ENCODE measurements around the gene G6PC1.
"Not testable (repeated sequence)": the region's sequence is repeated elsewhere in the genome, so short reads cannot be mapped to it uniquely, and the experiment has no call there.

The G6PC1 gene

DNA sequence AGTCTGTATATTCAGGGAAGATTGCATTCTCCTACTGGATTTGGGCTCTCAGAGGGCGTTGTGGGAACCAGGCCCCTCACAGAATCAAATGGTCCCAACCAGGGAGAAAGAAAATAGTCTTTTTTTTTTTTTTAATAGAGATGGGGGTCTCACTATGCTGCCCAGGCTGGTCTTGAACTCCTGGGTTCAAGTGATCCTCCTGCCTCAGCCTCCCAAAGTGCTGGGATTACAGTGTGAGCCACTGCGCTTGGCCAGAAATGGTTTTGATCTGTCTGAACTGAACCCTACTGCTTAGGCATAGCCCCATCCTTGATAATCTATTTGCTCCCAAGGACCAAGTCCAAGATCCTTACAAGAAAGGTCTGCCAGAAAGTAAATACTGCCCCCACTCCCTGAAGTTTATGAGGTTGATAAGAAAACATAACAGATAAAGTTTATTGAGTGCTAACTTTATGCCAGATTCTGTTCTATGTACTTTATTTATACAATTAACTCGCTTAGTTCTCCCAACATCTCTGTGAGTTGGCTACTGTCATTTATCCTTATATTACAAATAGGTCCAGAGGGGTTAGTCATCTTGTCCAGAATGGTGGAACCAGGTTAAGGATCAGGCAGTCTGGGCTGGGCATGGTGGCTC is 13.5 kb downstream of the G6PC1 start:
- H4K20me1 ChIP-seq (ENCODE audit: insufficient read depth, low read length) = no peaks in the 10 kb centered on the region
- DNase-seq (no peak), ATAC-seq (ENCODE audit: insufficient read depth, low read depth) (no peak)
- H3K27ac ChIP-seq (ENCODE audit: low read length) = no peak overlapping the region
- no peaks in the 10 kb centered on the region for H3K36me3 ChIP-seq (ENCODE audit: insufficient read depth, low read length)
- H3K9ac ChIP-seq (ENCODE audit: low read depth, low read length) = no peak overlapping the region
- H3K4me1 ChIP-seq (ENCODE audit: insufficient read depth, low read length) = no peaks in the 10 kb centered on the region
- no peaks in the 10 kb centered on the region for H3K9me3 ChIP-seq (ENCODE audit: insufficient read depth, low read length, severe bottlenecking)
- TF ChIP-seq EZH2 (IDR thresholded peaks at IDR 0.05; ENCODE audit: borderline replicate concordance, low read depth, low read length, severe bottlenecking) (no peak), CTCF (IDR thresholded peaks at IDR 0.05; ENCODE audit: borderline replicate concordance, extremely low read depth, low read length, poor library complexity, severe bottlenecking) (no peak)
- no peak overlapping the region for H3K4me3 ChIP-seq (ENCODE audit: low read depth in 1 of 2, low read length in 2 of 2)
- no peaks in the 10 kb centered on the region for H3K79me2 ChIP-seq (ENCODE audit: insufficient read depth, low read length)
- peaks cover 5% of the 10 kb centered on the region for H3K27me3 ChIP-seq (ENCODE audit: insufficient read depth, low read length, poor library complexity)
- H2AFZ ChIP-seq (ENCODE audit: low read depth, low read length) = no peak overlapping the region
- H3K4me2 ChIP-seq (ENCODE audit: insufficient read depth, low read length) = no peak overlapping the region

GRCh38 chr17:42915288-42915687 is 14.7 kb downstream of the G6PC1 start:
- ATAC-seq (ENCODE audit: insufficient read depth, low read depth) = not testable (repeated sequence)

DNA sequence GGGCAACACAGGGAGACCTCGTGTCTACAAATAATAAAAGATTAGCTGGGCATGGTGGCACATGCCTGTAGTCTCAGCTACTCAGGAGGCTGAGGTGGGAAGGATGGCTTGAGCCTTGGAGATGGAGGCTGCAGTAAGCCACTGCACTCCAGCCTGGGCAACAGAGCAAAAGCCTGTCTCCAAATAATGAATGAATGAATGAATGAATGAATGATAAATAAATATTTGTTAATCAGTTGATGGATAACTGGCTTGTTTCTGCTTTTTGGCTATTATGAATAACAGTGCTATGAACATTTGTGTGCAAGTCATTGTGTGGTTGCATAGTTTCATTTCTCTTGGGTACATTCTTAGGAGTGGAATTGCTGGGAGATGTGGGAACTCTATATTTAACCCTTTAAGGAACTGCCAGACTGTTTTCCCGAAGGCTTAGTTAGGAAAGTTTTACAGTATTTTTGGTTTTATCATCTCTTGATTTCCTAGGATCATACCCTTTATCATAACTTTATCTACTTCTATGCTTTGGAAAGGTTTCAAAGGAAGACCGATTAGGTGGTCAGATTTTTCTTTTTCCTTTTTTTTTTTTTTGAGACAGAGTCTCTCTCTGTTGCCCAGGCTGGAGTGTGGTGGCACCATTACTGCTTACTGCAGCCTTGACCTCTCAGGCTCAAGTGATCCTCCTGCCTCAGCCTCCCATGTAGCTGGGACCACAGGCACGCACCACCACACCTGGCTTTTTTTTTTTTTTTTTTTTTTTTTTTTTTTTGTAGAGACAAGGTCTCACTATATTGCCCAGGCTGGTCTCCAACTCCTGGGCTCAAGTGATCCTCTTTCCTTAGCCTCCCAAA is 16.0 kb downstream of the G6PC1 start:
- H3K27ac ChIP-seq (ENCODE audit: low read length); DNase-seq; H2AFZ ChIP-seq (ENCODE audit: low read depth, low read length); H3K27me3 ChIP-seq (ENCODE audit: insufficient read depth, low read length, poor library complexity); H4K20me1 ChIP-seq (ENCODE audit: insufficient read depth, low read length); H3K79me2 ChIP-seq (ENCODE audit: insufficient read depth, low read length); H3K4me1 ChIP-seq (ENCODE audit: insufficient read depth, low read length); H3K9me3 ChIP-seq (ENCODE audit: insufficient read depth, low read length, severe bottlenecking); ATAC-seq (ENCODE audit: insufficient read depth, low read depth); H3K9ac ChIP-seq (ENCODE audit: low read depth, low read length); H3K4me2 ChIP-seq (ENCODE audit: insufficient read depth, low read length); H3K4me3 ChIP-seq (ENCODE audit: low read depth in 1 of 2, low read length in 2 of 2); H3K36me3 ChIP-seq (ENCODE audit: insufficient read depth, low read length): not testable (repeated sequence)

More at GRCh38 chr17:42915288-42915687, 14.7 kb downstream of the G6PC1 start:
- not testable (repeated sequence) for H4K20me1 ChIP-seq (ENCODE audit: insufficient read depth, low read length); H3K9me3 ChIP-seq (ENCODE audit: insufficient read depth, low read length, severe bottlenecking); H3K4me2 ChIP-seq (ENCODE audit: insufficient read depth, low read length); H3K4me3 ChIP-seq (ENCODE audit: low read depth in 1 of 2, low read length in 2 of 2); H3K9ac ChIP-seq (ENCODE audit: low read depth, low read length); H3K79me2 ChIP-seq (ENCODE audit: insufficient read depth, low read length); DNase-seq; H3K36me3 ChIP-seq (ENCODE audit: insufficient read depth, low read length); H3K27ac ChIP-seq (ENCODE audit: low read length); H3K4me1 ChIP-seq (ENCODE audit: insufficient read depth, low read length); H2AFZ ChIP-seq (ENCODE audit: low read depth, low read length); H3K27me3 ChIP-seq (ENCODE audit: insufficient read depth, low read length, poor library complexity)

DNA sequence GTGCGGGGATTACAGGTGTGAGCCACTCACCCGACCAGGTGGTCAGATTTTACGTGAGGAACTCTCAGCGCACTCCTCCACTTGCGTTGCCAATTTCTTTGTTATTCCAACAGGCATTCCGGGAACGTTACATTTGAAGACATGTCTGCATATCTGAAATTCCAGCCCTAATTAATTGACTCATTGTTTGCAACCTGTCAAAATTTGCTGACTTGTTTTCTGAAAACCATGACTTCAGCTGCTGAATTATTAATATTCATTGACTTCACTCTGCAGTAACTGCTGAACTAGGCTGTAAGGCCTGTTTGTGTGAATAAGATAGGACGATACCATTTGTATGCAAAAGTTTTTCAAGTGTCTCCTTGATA is 16.6 kb downstream of the G6PC1 start:
- no peak for DNase-seq
- Histone ChIP-seq H2AFZ (ENCODE audit: low read depth, low read length) (no peak overlapping the region), H3K36me3 (ENCODE audit: insufficient read depth, low read length) (no peaks in the 10 kb centered on the region), H3K4me1 (ENCODE audit: insufficient read depth, low read length) (no peaks in the 10 kb centered on the region), H3K9me3 (ENCODE audit: insufficient read depth, low read length, severe bottlenecking) (no peaks in the 10 kb centered on the region), H3K9ac (ENCODE audit: low read depth, low read length) (no peak overlapping the region), H3K79me2 (ENCODE audit: insufficient read depth, low read length) (no peaks in the 10 kb centered on the region), H4K20me1 (ENCODE audit: insufficient read depth, low read length) (no peaks in the 10 kb centered on the region), H3K27me3 (ENCODE audit: insufficient read depth, low read length, poor library complexity) (peaks cover 6% of the 10 kb centered on the region), H3K4me2 (ENCODE audit: insufficient read depth, low read length) (no peak overlapping the region), H3K4me3 (ENCODE audit: low read depth in 1 of 2, low read length in 2 of 2) (no peak overlapping the region), H3K27ac (ENCODE audit: low read length) (no peak overlapping the region)
- ATAC-seq (ENCODE audit: insufficient read depth, low read depth) = no peak
- no peak for TF ChIP-seq CTCF (IDR thresholded peaks at IDR 0.05; ENCODE audit: borderline replicate concordance, extremely low read depth, low read length, poor library complexity, severe bottlenecking)
- no peak for TF ChIP-seq EZH2 (IDR thresholded peaks at IDR 0.05; ENCODE audit: borderline replicate concordance, low read depth, low read length, severe bottlenecking)

Measured in DND-41 (cell line).